HG03378 (cell line): ENCODE data around the gene CRIP2.

Experiments used
- ATAC-seq: cut with Tn5 transposase; IDR thresholded peaks from one replicate; pipeline ENCODE4 v1.9.1; 2021; ENCODE audit warnings: mild to moderate bottlenecking, moderate library complexity; ENCODE audit not compliant: unreplicated experiment

Gene CRIP2

DNA sequence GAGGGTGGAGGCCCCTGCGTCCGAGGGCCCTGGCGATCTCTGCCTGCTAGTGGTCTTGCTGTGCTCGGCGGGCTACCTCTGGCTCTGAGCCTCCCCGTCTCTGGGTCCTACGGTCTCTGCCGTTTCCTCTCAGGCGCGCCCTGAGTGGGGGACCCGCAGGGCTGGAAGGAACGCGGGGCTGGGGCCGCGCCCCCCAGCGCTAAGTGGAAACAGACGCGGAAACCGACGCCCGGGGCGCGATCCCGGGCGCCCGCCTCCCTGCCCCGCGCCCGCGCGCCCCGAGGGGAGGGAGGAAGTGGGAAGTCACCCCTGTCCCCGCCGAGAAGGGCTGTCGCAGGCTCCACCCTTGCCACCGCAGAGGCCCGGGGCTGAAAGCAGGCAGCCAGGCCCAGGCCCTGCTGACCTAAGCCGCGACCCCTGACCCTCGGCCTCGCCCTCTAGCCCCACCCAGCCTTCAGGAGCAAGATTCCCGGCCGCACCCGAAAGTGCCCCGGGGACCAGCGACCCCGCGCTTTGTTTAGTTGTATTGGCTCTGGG, 12.9 kb downstream of the CRIP2 start:
- ATAC-seq: no peak

DNA sequence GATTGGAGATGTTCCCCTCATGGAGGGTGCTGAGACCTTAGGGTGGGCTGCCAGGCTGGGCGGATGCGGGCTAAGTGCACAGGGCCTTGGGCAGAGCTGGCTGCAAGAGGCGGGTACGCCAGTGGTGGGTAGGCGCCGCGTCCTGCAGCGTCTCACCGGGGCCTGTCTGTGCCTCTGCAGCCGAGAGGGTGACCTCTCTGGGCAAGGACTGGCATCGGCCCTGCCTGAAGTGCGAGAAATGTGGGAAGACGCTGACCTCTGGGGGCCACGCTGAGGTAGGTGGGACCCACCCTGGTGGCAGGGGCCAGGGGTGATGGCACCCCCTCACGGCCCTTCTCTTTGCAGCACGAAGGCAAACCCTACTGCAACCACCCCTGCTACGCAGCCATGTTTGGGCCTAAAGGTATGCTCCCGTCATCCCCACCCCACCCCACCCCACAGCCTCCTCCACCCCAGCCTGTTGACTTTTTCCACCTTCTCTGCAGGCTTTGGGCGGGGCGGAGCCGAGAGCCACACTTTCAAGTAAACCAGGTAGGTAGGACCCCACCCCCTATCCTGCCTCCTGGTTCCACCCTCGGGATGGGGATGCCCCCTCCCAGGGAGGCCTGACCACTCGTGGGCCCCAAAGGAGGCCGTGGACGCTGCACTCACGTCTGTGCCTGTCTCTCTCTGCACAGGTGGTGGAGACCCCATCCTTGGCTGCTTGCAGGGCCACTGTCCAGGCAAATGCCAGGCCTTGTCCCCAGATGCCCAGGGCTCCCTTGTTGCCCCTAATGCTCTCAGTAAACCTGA, 13.6 kb downstream of the CRIP2 start:
- ATAC-seq: no peak

DNA sequence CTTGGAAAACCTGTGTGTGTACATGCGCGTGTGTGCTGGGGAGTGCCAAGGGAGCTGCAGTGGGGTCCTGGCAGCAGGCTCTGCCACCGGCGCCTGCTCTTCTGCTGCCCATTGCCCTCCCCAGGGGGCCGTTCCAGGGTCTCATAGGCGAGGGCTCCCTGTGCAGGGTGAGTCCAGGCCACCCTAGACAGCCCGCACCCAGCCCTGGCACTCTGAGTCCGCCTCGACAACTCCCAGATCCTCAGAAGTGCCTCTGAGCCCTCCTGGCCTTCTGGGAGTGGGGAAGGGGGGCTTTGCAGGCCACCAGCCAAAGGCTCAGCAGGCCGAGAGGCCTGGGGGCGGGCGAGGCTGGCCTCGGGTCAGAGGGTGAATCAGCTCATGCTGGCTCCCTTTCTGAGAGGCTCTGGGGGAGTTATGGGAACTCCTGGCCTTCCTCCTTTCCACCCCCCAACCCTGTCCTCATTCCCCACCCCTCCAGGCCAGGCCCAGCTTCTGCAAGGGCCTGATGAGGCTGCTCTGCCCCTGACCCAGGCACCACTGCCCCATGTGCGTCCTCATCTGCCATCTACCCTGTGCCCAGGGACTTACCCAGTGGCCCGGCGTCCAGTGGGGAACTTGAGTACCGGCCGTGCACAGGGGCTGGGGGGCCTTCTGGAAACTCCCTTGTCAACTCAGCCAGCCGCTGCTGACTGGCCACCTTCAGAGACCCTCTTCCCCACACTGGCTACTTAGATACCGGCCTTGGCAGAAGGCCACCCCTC, 14.3 kb downstream of the CRIP2 start:
- ATAC-seq: no peak

DNA sequence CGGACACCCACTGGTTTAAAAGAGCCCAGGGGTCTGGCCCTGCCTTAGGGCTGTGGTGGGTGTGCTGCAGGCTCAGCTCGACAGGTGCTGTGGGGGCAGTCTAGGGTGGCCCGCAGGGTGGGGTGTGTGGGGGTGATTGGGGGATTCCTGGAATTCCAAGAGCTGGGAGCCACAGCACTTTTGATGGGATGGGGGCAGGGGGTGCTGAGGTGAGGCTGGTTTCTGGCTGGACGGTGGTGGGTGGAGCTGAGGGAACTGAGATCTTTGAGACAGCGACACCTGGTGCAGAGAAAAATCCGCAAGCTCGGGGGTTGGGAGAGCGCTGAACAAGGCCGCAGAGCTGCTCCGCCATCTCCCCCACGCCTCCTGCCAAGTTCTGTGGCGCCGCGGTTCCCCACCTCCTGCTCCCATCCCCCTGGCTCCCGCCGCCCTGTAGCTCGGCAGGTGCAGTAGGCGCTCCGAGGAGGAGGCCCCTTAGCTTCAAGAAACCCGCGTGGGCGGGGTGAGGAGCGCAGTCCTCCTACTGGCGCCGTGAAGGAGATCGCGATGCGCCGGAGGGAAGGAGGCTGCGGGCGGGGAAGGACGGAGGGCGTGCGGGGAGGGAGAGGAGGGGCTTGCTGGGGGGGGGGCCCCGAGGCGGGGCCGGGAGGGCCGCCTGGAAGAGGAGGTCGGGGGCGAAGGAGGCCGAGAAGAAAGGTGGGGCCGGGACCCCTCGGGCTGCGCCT, 15.1 kb downstream of the CRIP2 start:
- ATAC-seq: no peak

DNA sequence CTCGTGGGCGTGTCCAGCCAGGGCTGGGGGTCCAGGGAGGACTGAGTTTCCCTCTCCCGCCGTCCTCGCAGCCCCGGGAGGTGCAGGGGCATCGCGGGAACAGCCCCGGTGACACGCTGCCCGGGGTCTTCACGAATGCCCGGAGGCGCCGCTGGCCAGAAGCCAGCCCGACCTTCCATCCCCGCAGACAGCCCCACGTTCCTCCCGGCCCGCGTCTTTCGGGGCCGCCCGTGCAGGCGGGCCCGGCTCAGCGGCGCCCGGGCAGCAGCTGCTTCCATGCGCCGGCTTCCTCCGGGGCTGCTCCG, 15.6 kb downstream of the CRIP2 start:
- ATAC-seq: no peak

DNA sequence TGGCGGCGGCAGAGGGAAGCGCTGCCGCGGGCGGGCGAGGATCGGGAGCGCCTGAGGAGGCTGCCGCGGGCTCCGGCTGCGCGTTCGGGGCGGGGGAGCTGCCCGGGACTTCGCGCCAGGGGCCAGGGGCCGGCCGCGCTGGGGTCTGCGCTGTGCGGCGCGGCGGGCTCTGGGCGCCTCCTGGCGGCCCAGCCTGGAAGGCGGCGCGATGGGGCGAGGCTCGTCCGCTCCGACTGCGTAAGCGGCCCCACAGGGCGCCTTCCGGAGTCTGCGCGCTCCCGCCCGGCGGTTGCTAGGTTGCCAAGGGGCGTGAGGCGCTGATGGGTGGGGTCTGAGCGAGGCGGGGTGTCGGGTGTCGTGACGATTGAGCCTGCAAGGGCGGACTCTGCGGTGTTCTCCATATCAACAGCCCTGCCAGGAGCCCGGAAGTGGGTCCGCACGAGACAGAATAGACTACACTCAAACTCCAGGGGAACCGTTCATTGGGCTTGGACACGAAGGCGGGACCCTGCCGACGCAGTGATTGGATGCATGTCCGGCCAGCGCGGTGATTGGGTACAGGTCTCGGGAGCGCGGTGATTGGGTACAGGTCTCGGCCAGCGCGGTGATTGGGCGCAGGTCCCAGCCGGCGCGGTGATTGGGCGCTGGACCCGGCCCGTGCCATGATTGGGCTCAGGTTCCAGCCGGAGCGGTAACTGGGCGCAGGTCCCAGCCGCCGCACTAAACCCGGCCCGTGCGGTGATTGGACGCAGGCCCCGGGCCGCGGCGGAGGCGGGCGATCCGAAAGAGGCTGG, 16.1 kb downstream of the CRIP2 start, which contains the start of gene TEDC1:
Gene TEDC1, plus strand, starts transcription at position 675 of the 794 bp plus-strand sequence. CDS start 130 bp downstream, outside the sequence.
- peak; percentile 73 for ATAC-seq

DNA sequence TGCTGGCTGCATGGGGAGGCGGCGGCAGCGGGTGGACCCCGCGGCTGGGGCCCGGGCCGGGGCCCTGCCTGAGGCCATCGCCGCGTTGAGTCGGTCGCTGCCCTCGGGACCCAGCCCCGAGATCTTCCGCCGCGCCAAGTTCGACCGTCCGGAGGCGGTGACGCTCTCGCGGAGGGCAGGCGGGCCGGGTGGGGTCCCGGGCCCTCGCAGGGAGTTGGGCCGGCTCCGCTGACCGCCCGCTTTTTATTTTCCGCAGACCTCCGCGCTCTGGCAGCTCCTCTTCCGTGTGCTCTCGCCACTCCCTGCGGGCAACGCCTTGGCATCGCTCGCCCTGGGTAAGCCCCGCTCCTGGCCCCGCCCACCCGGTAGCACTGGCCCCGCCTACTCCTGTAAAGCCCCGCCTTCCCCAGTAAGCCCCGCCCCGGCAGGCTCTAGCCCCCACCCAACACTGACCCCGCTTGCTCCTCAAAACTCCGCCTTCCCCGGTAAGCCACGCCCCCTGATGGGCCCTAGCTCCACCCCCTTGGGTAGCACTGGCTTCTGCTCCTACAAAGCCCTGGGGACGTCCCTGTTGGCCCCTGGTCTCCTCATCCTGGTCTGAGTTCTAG, 16.8 kb downstream of the CRIP2 start:
- peak; percentile 5 for ATAC-seq

DNA sequence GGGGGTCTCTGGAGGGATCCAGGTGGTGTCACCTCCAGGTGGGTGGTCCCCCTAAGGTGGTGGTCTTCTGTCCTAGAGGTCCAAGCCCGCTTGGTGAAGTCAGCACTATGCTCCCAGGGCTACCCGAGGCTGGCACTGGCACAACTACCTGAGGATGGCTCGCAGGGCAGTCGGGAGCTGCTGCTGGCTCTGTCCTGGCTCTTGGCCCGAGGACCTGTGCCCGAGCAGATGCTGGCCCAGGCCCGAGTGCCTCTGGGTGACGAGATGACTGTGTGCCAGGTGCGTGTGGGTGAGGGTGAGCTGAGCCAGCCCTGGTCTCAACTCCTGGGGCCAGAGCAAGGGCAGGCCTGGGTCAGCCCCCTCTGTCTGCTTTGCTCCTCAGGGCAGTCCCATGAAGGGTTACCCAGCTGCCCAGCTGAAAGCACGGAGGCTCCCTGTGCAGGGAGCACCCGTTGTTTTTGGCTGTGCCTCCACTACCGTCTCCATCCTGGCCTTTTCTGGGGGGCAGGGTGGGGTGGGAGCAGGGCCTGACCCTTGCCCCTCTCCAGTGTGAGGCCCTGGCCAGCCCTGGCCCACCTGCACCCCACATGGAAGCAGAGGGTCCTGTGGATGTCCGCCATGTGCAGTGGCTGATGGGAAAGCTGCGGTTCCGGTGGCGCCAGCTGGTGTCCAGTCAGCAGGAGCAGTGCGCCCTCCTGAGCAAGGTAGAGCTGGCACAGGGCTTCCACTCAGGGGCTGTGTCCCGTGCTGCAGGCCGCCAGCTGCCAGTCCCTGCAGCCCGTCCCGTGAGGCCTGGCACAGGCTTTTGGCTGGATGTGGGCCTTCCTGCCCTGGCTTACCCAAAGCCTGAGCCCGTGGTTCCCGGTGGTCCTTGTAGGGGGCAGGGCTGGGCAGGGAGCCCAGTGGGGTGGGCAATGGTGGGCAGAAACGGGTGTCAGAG, 17.7 kb downstream of the CRIP2 start:
- ATAC-seq: no peak

DNA sequence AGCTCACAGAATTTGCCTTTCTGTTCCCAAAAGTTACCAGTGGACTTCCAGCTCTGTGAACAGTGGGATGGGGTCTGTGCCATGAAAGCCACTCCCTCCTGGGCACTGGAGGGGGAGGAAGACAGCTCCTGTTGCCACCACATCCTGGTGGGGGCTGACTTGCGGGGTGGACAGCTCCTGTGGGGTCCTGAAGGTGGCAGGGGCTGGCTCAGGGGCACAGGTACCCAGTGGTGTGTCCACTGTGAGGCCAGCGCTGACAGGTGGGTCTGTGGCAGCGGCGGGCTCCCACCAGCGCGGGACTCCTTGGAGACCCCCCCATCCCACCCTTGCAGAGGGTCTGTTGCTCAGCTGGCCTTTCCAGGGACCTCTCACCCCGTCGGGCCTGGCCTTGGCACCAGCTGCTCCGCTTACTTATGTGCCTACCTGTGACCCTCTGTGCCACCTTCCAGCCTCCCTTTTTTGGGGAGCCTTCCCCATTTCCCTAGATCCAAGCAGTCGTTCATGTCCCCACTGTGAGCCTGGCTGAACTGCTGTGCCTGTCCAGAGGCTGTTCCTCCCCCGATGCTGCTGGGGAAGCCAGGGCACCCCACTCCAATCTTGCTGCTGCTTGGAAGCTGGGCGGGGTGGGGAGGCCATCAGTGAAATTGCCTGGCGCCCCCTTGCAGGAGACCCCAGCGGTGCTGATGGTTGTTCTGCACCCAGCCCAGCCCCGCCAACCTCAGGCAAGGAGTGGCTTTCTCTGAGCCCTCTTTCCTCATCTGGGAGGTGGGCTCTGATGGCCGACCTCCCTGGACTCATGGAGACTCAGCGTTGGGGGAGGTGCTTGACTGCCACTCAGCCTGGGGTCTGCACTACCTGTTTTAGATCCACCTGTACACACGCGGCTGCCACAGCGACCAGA, 18.6 kb downstream of the CRIP2 start:
- no peak for ATAC-seq

DNA sequence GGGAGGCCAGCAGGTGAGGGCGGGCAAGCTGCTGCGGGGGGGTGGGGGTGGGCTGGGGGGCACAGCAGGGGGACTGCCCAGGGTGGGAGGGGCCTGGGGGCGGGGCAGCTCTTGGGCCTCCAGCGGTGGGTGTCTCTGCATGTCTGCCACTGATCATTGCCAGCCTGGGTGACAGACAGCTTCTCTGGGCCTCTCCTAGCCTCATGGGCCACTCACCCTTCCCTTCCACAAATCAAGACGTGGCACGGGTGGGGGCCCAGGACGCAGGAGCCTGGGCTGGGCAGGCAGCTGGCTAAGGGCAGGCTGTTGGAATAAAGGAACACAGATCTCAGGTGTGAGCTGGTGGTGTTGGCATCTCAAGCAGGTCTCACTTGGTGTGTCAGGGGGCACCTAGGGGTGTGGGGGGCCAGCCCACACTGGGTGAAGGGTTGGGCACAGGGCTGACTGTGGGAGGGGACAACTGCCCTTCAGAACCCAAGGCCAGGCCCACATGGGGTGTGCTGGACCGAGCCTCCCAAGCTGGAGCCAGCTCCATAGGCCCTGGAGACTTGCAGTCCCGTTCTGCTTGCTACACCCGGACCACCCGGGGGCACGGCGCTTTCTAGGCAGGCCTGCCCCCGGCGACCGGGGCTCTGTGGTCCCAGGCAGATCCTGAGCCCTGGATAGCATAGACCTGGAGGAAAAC, 19.4 kb downstream of the CRIP2 start:
- ATAC-seq: no peak

DNA sequence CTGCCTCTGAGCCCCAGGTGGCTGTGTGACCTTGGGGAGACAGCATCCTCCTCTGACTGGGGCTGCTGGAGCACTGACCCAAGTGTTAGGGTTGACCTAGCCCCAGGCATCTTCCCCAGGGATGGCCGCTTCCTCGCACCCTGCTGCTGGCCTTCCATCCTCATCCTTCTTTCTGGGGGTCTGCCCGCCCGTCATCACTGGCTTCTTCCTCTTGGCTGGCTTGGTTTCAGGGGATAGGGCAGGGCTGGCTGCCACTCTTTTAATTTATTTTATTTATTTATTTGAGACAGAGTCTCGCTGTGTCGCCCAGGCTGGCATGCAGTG, 19.9 kb downstream of the CRIP2 start:
- ATAC-seq: no peak

DNA sequence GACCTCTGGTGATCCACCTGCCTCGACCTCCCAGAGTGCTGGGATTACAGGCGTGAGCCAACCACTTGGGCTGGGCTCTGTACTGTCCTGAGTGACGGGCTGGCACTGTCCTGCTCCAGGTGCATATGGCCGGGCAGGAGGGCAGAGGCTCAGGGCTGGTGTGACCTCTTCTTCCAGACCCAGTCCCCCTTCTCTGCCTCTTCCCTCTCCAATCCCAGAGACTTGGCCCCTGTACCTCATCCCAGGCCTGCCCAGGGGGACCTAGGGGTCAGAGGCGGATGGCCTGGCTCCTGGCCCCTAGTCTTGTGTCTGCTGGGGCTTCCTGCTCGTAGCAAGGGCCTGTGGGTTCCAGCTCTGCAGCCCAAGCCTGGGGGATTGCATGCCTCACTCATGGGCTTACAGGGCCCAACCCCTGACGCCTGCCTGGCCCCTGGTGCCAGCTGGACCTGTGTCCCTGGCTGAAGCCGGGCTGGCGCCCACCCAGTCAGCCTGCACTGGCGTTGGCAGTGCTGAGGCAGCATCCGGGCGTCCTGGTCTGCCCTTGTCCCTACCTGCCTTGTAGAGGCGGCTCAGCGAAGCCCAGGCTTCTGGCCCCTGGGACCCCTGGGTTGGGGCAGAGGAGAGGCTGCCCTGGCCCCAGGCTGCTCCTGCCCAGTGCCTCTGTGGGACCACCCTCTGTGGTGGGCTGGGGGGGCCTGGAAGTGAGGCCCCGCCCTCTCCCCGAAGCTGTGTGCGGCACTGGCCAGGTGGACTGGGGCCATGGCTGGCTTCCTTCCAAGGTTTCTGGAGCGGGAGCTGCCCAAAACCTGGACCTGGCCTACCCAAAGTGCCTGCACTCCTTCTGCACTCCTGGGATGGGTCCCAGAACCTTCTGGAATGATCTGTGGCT, 20.7 kb downstream of the CRIP2 start:
- ATAC-seq: no peak

DNA sequence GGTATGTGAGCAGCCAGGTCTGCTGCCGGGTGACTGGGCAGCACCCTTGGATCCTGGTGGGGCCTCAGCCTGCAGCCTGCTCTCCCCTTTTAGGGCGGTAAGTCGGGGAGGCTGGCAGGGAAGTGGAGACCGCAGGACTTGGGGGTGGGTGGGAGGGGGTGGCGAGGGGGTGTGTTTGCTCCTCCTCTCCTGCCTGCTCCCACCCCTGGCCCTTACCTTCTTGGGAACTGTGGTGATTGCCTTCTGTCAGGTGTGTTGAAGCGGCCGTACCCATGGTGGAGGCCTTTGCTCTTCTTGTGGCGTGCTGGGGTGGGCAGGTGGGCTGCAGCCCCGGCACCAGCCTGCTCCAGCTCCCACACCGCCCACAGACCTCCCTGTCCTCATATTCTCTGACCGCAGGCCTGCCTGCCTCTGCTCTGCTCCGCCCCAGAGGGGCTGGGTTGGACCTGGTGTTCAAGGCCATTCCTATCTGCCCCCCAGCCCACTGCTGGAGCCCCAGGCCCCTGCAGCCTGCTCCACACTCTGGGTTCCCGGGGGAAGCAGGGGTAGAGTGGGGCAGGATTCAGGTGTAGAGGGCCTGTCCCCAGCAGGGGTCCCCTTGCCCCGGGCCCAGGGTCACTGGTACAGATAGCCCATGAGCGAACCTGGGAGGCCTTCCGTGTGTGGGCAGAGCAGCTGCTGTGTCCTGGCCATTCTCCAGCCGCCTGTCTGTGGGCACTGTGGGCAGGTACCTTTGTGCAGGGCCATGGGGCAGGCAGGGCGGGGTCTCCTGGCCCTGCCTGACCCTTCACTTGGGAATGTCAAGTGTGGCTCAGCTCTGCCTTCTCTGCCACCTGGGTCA, 21.6 kb downstream of the CRIP2 start:
- ATAC-seq: no peak

DNA sequence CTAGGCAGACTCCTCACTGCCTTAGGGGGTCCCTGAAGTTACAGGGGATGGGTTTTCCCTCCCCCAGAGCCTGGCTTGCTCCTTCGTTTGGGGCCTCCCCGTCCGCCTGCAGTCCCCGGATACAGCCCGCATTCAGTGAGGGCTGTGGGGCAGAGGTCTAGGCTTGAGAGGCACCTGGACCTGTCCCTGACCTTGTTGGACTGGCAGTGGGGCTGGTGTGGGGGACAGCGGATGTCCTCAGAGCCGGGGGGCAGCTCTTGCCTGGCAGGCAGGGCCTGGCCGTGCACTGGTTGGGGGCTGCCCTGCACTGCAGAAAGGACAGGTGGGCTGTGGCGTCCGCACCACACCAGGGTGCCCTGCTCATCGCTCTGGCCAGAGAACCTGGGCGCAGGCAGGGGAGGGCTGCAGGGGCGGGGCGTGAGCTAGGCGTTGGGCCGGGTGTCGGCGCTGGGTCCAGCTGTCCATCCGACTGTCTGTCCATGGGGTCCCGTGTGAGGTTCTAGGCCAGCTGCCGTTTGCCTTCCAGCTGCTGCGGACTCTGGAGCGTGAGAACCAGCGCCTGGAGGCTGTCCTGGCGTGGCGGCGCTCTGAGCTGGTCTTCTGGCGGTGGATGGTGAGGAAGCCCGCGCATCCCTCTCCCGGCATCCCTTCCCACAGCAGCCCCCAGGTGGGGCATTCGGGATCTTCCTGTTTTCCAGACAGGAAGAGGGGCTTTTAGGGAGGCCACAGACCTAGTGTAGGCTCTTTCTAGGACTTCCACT, 22.4 kb downstream of the CRIP2 start:
- ATAC-seq: no peak
